ENCODE measurements around the gene HFE. TPM values are rescaled to one million over a fixed set of nuclear protein-coding genes. Genes with fewer than 3 reads are reported as not detected.

Gene HFE
- total and polyA plus RNA-seq, 2 of the 13 experiments (the other 11 are each of a cell fraction or from before 2014, with no cell fraction given), result 3.7 to 6.3 TPM

DNA sequence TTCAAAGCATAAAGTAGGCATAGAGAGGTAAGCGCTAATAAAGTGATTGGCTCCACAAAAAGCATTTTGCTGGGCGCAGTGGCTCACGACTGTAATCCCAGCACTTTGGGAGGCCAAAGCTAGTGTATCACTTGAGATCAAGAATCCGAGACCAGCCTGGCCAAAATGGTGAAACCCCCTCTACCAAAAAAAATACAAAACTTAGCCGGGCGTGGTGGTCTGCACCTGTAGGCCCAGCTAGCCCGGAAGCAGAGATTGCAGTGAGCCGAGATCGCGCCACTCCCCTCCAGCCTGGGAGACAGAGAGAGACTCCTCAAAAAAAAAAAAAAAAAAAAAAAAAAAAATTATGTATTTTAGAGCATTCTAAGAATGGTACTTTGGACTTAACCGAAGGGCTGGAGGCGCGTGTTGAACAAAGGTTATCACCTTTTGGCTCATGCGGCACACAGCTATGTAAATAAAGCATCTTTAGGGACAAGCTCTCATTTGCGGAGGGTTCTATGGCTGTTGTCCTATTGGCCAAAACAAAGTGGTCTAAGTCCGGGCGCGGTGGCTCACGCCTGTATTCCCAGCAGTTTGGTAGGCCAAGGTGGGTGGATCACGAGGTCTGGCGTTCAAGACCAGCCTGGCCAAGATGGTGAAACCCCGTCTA, 17.4 kb downstream of the HFE start (continued):
- TF ChIP-seq, protein P1, sequence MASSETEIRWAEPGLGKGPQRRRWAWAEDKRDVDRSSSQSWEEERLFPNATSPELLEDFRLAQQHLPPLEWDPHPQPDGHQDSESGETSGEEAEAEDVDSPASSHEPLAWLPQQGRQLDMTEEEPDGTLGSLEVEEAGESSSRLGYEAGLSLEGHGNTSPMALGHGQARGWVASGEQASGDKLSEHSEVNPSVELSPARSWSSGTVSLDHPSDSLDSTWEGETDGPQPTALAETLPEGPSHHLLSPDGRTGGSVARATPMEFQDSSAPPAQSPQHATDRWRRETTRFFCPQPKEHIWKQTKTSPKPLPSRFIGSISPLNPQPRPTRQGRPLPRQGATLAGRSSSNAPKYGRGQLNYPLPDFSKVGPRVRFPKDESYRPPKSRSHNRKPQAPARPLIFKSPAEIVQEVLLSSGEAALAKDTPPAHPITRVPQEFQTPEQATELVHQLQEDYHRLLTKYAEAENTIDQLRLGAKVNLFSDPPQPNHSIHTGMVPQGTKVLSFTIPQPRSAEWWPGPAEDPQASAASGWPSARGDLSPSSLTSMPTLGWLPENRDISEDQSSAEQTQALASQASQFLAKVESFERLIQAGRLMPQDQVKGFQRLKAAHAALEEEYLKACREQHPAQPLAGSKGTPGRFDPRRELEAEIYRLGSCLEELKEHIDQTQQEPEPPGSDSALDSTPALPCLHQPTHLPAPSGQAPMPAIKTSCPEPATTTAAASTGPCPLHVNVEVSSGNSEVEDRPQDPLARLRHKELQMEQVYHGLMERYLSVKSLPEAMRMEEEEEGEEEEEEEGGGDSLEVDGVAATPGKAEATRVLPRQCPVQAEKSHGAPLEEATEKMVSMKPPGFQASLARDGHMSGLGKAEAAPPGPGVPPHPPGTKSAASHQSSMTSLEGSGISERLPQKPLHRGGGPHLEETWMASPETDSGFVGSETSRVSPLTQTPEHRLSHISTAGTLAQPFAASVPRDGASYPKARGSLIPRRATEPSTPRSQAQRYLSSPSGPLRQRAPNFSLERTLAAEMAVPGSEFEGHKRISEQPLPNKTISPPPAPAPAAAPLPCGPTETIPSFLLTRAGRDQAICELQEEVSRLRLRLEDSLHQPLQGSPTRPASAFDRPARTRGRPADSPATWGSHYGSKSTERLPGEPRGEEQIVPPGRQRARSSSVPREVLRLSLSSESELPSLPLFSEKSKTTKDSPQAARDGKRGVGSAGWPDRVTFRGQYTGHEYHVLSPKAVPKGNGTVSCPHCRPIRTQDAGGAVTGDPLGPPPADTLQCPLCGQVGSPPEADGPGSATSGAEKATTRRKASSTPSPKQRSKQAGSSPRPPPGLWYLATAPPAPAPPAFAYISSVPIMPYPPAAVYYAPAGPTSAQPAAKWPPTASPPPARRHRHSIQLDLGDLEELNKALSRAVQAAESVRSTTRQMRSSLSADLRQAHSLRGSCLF (CRISPR knock-in tag; IDR thresholded peaks at IDR 0.05; ENCODE audit: borderline replicate concordance), result 0 out of 2 replicates have a peak, but pooled peaks have one; percentile 40
- TF ChIP-seq CCDC6 (CRISPR knock-in tag; IDR thresholded peaks at IDR 0.05), result 0 out of 2 replicates have a peak, but pooled peaks have one; percentile 51
- TF ChIP-seq, protein P2, sequence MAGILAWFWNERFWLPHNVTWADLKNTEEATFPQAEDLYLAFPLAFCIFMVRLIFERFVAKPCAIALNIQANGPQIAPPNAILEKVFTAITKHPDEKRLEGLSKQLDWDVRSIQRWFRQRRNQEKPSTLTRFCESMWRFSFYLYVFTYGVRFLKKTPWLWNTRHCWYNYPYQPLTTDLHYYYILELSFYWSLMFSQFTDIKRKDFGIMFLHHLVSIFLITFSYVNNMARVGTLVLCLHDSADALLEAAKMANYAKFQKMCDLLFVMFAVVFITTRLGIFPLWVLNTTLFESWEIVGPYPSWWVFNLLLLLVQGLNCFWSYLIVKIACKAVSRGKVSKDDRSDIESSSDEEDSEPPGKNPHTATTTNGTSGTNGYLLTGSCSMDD (CRISPR knock-in tag; IDR thresholded peaks at IDR 0.05), result no peak
- TF ChIP-seq FOXK1 (CRISPR knock-in tag; IDR thresholded peaks at IDR 0.05; ENCODE audit: borderline replicate concordance, low read depth), result peak; percentile 90
- TF ChIP-seq ETV5 (CRISPR knock-in tag; IDR thresholded peaks at IDR 0.05; ENCODE audit: borderline replicate concordance), result peak; percentile 67
- no peak for TF ChIP-seq ZNF33B (CRISPR knock-in tag; IDR thresholded peaks at IDR 0.05)
- peak; percentile 32; the same call in 1 of the 2 replicates for TF ChIP-seq JUND (CRISPR knock-in tag; IDR thresholded peaks at IDR 0.05)
- TF ChIP-seq, protein P3, sequence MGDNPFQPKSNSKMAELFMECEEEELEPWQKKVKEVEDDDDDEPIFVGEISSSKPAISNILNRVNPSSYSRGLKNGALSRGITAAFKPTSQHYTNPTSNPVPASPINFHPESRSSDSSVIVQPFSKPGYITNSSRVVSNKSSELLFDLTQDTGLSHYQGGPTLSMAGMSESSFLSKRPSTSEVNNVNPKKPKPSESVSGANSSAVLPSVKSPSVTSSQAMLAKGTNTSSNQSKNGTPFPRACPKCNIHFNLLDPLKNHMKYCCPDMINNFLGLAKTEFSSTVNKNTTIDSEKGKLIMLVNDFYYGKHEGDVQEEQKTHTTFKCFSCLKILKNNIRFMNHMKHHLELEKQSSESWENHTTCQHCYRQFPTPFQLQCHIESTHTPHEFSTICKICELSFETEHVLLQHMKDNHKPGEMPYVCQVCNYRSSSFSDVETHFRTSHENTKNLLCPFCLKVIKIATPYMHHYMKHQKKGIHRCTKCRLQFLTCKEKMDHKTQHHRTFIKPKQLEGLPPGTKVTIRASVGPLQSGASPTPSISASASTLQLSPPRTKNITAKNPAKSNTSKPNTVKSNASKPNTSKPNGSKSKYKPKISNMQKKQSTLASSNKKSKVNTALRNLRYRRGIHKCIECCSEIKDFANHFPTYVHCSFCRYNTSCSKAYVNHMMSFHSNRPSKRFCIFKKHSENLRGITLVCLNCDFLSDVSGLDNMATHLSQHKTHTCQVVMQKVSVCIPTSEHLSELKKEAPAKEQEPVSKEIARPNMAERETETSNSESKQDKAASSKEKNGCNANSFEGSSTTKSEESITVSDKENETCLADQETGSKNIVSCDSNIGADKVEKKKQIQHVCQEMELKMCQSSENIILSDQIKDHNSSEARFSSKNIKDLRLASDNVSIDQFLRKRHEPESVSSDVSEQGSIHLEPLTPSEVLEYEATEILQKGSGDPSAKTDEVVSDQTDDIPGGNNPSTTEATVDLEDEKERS (CRISPR knock-in tag; IDR thresholded peaks at IDR 0.05), result no peak
- peak; percentile 19; the same call in 1 of the 2 replicates for TF ChIP-seq NR2C2 (CRISPR knock-in tag; IDR thresholded peaks at IDR 0.05; ENCODE audit: borderline replicate concordance)
- TF ChIP-seq ZNF547 (CRISPR knock-in tag; IDR thresholded peaks at IDR 0.05), result 0 out of 2 replicates have a peak, but pooled peaks have one; percentile 13
- TF ChIP-seq, protein P4, sequence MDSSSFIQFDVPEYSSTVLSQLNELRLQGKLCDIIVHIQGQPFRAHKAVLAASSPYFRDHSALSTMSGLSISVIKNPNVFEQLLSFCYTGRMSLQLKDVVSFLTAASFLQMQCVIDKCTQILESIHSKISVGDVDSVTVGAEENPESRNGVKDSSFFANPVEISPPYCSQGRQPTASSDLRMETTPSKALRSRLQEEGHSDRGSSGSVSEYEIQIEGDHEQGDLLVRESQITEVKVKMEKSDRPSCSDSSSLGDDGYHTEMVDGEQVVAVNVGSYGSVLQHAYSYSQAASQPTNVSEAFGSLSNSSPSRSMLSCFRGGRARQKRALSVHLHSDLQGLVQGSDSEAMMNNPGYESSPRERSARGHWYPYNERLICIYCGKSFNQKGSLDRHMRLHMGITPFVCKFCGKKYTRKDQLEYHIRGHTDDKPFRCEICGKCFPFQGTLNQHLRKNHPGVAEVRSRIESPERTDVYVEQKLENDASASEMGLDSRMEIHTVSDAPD (CRISPR knock-in tag; IDR thresholded peaks at IDR 0.05), result peak; percentile 79; the same call in 1 of the 2 replicates
- peak; percentile 65; the same call in 1 of the 2 replicates for TF ChIP-seq KDM1A (CRISPR knock-in tag; IDR thresholded peaks at IDR 0.05)
- TF ChIP-seq, protein P5, sequence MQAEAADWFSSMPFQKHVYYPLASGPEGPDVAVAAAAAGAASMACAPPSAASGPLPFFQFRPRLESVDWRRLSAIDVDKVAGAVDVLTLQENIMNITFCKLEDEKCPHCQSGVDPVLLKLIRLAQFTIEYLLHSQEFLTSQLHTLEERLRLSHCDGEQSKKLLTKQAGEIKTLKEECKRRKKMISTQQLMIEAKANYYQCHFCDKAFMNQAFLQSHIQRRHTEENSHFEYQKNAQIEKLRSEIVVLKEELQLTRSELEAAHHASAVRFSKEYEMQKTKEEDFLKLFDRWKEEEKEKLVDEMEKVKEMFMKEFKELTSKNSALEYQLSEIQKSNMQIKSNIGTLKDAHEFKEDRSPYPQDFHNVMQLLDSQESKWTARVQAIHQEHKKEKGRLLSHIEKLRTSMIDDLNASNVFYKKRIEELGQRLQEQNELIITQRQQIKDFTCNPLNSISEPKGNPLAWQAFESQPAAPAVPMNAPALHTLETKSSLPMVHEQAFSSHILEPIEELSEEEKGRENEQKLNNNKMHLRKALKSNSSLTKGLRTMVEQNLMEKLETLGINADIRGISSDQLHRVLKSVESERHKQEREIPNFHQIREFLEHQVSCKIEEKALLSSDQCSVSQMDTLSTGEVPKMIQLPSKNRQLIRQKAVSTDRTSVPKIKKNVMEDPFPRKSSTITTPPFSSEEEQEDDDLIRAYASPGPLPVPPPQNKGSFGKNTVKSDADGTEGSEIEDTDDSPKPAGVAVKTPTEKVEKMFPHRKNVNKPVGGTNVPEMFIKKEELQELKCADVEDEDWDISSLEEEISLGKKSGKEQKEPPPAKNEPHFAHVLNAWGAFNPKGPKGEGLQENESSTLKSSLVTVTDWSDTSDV (CRISPR knock-in tag; IDR thresholded peaks at IDR 0.05), result no peak
- TF ChIP-seq WIZ (CRISPR knock-in tag; IDR thresholded peaks at IDR 0.05), result 0 out of 2 replicates have a peak, but pooled peaks have one; percentile 34
- no peak for TF ChIP-seq ZNF607 (CRISPR knock-in tag; IDR thresholded peaks at IDR 0.05; ENCODE audit: borderline replicate concordance)
